Measurements from ENCODE around the gene TRAF6. TPM values are rescaled to one million over a fixed set of nuclear protein-coding genes. Genes with fewer than 3 reads are reported as not detected.

TRAF6 gene
- total and polyA plus RNA-seq, 9 of the 15 experiments (the other 6 are each of a cell fraction or from before 2014, with no cell fraction given) = 2.0 to 13.1 (median 8.2) TPM

DNA sequence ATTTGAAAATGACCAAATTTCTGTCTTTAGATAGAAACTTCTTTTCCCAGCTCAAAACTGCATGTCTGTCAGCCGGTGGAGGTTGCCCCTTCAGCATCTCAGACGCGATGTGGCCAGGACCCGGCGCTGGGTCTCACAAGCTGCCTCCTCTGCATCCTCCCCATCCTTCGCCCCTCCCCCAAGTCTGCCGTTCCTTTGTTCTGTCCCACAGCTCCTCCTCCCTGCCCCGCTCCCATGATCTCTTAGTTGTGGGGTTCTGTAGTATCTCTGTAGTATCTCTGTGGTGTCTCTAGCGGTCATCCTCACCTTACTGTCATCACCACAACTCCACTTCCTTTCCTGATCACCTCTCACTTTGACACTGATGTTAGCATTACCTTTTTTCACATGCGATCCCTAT, 49.9 kb downstream of the TRAF6 start:
- in situ Hi-C loops (cut with MboI) (no loop called here), intact Hi-C loops (cut with micrococcal nuclease) (no loop called here)
- peaks cover 0 to 4% of the 10 kb centered on the region in 2 experiments; a peak in 1 of 5 replicates for H3K4me1 ChIP-seq (replicated peaks in 1 of 2; ENCODE audit: control insufficient read depth in 2 of 2, insufficient read depth in 2 of 2, low read length in 2 of 2)
- TF ChIP-seq TCFL5 (CRISPR knock-in tag; conservative IDR thresholded peaks at IDR 0.05) = no peak
- no peak for TF ChIP-seq ZBTB7A (IDR thresholded peaks at IDR 0.05; ENCODE audit: borderline replicate concordance, control insufficient read depth, low read depth, low read length)
- TF ChIP-seq XRCC4 (IDR thresholded peaks at IDR 0.05; ENCODE audit: extremely low read depth, insufficient read depth, insufficient read length) = no peak
- no peak for TF ChIP-seq PTTG1 (tag; IDR thresholded peaks at IDR 0.05; ENCODE audit: low read depth)
- TF ChIP-seq RBFOX2 (IDR thresholded peaks at IDR 0.05; ENCODE audit: low read depth, low read length) = no peak
- TF ChIP-seq E2F4 (CRISPR knock-in tag; IDR thresholded peaks at IDR 0.05; ENCODE audit: low read depth) = no peak
- TF ChIP-seq, protein P1, sequence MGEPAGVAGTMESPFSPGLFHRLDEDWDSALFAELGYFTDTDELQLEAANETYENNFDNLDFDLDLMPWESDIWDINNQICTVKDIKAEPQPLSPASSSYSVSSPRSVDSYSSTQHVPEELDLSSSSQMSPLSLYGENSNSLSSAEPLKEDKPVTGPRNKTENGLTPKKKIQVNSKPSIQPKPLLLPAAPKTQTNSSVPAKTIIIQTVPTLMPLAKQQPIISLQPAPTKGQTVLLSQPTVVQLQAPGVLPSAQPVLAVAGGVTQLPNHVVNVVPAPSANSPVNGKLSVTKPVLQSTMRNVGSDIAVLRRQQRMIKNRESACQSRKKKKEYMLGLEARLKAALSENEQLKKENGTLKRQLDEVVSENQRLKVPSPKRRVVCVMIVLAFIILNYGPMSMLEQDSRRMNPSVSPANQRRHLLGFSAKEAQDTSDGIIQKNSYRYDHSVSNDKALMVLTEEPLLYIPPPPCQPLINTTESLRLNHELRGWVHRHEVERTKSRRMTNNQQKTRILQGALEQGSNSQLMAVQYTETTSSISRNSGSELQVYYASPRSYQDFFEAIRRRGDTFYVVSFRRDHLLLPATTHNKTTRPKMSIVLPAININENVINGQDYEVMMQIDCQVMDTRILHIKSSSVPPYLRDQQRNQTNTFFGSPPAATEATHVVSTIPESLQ (CRISPR knock-in tag; IDR thresholded peaks at IDR 0.05) = no peak
- TF ChIP-seq ZNF696 (CRISPR knock-in tag; conservative IDR thresholded peaks at IDR 0.05) = no peak
- no peak for TF ChIP-seq CBFB (CRISPR knock-in tag; IDR thresholded peaks at IDR 0.05)
- H4K20me1 ChIP-seq (replicated peaks; ENCODE audit: control insufficient read depth, insufficient read depth, low read length) = no peaks in the 10 kb centered on the region
- H2AFZ ChIP-seq (ENCODE audit: low read depth, low read length) = no peak overlapping the region
- no peak overlapping the region for H3K4me2 ChIP-seq (ENCODE audit: insufficient read depth, low read length)
- H3K27me3 ChIP-seq (ENCODE audit: control insufficient read depth in 2 of 2, insufficient read depth in 2 of 2, low read length in 2 of 2) = peaks cover 5 to 32% of the 10 kb centered on the region in 2 experiments; a peak in 4 of 5 replicates
- no peaks in the 10 kb centered on the region for H3K36me3 ChIP-seq (ENCODE audit: control insufficient read depth, insufficient read depth, low read length)
- no peaks in the 10 kb centered on the region for H3K9me3 ChIP-seq (replicated peaks; ENCODE audit: control insufficient read depth, insufficient read depth, low read depth, low read length)
- CTCF ChIA-PET (ENCODE audit: low intra/inter-chr PET ratio) = no interaction called here
- peak in 1 of 4 experiments; percentile 10 for DNase-seq (ENCODE audit: extremely low read depth in 1 of 4, low spot score in 3 of 4)
- H3K9me1 ChIP-seq (ENCODE audit: control insufficient read depth, insufficient read depth, low read length) = no peaks in the 10 kb centered on the region
- H3K4me3 ChIP-seq = no peak overlapping the region
- no peaks in the 10 kb centered on the region for H3K79me2 ChIP-seq (ENCODE audit: control insufficient read depth, insufficient read depth, low read length)
- no peak overlapping the region for H3K9ac ChIP-seq (ENCODE audit: insufficient read depth in 1 of 2, low read depth in 2 of 2, low read length in 2 of 2)
- no peak for FAIRE-seq
- no peak overlapping the region for H3K27ac ChIP-seq (ENCODE audit: extremely low read depth, low read depth, low read length)
- POLR2A ChIA-PET = interaction anchor here (0.5 to 1.5 kb wide), 3 partner anchors 11 to 186 kb away, joined by 3 to 5 read pairs (median 3); no protein-coding TSS in a partner anchor
- BruUV-seq (replicated peaks) = no TSS peak
- 4% methylated on average over 10 of the region's 10 CpGs for WGBS (ENCODE audit: insufficient coverage, low coverage, missing lambda C conversion rate)
- no peak; the same call in 2 of the 3 replicates for ATAC-seq
